ENCODE results near the gene ADO.

GRCh38 chr10:62790019-62790555 lies 14.4 kb upstream of the ADO start:
- no peak for TF ChIP-seq CTCF (conservative IDR thresholded peaks at IDR 0.05; ENCODE audit: low read depth in 2 of 2)
- no peak for TF ChIP-seq CREB1 (CRISPR knock-in tag; IDR thresholded peaks at IDR 0.05; ENCODE audit: low read depth)
- no peak for TF ChIP-seq EZH2 (IDR thresholded peaks at IDR 0.05; ENCODE audit: low read depth, unreplicated experiment)
- no peak for TF ChIP-seq EZH2phosphoT487 (IDR thresholded peaks at IDR 0.05; ENCODE audit: unreplicated experiment)
- TF ChIP-seq ZNF114 (CRISPR knock-in tag; IDR thresholded peaks at IDR 0.05): no peak
- TF ChIP-seq POLR2AphosphoS5 (IDR thresholded peaks at IDR 0.05; ENCODE audit: low read depth): no peak

All from GM23338 (cell line).